PFSK-1 (cell line): ENCODE measurements around the gene ATP5F1D.

Experiments used
- FOXP2 ChIP-seq: optimal IDR thresholded peaks from 2 replicates; pipeline ENCODE3; 2011; ENCODE audit warnings: borderline replicate concordance, control low read depth, inconsistent platforms; ENCODE audit not compliant: insufficient read depth; ENCODE audit errors: extremely low read length, extremely low read depth
- POLR2AphosphoS5 ChIP-seq: IDR thresholded peaks from 2 replicates; pipeline ENCODE4 v1.6.1; 2012; ENCODE audit warnings: low read depth, mild to moderate bottlenecking, control low read depth, low read length, moderate library complexity
- SIN3A ChIP-seq: IDR thresholded peaks from 2 replicates; pipeline ENCODE4 v1.6.1; 2012; ENCODE audit warnings: mild to moderate bottlenecking, low read length, moderate library complexity, borderline replicate concordance; ENCODE audit not compliant: insufficient read depth
- TAF1 ChIP-seq: IDR thresholded peaks from 2 replicates; pipeline ENCODE4 v1.6.1; 2012; ENCODE audit warnings: low read length, control low read depth, borderline replicate concordance; ENCODE audit not compliant: insufficient read depth
- TF ChIP-seq, protein P1 (sequence below), 2 experiments: IDR thresholded peaks; 2 replicates each; pipeline versions ENCODE4 v1.6.1 to v1.8.0; 2011 to 2012; ENCODE audit warnings: low read depth in 2 of 2, low read length in 2 of 2, control low read depth in 1 of 2, inconsistent platforms in 1 of 2, mild to moderate bottlenecking in 1 of 2, moderate library complexity in 1 of 2; ENCODE audit not compliant: insufficient read depth in 1 of 2

The ATP5F1D gene

DNA sequence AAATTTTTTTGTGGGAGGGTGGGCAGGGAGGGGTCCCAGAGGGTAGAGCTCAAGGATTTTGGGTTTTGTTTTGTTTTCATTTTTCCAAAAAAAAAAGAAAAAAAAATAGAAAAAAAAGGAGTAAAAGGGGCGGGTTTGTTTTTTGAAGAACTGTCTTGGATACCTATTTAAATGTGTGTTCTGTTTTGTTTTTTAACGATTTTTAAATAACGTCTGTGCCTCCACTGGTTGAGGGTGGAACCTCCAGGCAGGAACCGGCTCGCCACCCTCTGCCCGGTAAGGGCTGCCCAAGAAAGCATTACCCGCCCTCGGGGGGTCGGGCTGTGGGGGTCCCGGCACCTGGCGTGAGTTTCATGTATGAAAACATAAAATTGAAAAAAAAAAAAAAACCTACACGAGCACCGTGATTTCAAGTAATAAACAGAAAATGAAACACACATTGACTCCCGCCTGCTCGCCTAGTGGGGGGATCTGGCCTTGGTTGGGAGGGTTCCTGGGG, 17.2 kb downstream of the ATP5F1D start:
- no peak for TF ChIP-seq FOXP2

DNA sequence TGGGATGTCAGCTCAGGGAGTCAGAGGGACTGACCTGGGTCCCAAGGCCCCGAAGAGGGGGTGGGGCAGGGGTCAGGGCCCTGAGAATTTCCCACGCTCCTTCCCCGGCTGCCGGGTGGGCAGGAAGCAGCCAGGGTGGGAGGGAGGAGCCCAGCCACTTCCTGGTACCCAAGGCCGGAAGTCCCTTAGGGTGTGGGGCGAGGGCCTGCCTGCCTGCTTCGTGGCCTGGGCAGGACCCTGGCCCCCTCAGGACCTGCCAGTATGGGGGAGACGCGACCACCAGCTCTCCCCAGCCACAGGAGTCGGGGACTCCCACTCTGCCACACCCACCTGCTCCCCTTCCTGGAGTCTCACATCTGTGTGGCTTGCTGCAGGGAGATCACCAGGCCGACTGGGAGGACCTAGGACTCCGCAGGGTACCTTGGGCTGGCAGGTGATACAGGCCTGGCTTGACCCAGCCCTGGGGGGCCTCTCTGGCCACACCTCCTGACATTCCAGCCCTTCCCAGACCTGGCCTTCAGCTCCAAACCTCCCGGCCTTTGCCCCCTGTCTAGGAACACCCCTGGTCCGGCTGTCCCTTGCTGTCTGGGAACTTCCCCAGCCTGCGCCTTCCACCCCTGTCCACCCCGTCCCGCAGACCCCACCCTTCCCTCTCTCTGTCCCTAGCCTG, 17.8 kb downstream of the ATP5F1D start:
- TF ChIP-seq SIN3A (0 out of 2 replicates have a peak, but pooled peaks have one; percentile 68), TAF1 (no peak), POLR2AphosphoS5 (peak; percentile 99), FOXP2 (no peak)
- TF ChIP-seq, protein P1, sequence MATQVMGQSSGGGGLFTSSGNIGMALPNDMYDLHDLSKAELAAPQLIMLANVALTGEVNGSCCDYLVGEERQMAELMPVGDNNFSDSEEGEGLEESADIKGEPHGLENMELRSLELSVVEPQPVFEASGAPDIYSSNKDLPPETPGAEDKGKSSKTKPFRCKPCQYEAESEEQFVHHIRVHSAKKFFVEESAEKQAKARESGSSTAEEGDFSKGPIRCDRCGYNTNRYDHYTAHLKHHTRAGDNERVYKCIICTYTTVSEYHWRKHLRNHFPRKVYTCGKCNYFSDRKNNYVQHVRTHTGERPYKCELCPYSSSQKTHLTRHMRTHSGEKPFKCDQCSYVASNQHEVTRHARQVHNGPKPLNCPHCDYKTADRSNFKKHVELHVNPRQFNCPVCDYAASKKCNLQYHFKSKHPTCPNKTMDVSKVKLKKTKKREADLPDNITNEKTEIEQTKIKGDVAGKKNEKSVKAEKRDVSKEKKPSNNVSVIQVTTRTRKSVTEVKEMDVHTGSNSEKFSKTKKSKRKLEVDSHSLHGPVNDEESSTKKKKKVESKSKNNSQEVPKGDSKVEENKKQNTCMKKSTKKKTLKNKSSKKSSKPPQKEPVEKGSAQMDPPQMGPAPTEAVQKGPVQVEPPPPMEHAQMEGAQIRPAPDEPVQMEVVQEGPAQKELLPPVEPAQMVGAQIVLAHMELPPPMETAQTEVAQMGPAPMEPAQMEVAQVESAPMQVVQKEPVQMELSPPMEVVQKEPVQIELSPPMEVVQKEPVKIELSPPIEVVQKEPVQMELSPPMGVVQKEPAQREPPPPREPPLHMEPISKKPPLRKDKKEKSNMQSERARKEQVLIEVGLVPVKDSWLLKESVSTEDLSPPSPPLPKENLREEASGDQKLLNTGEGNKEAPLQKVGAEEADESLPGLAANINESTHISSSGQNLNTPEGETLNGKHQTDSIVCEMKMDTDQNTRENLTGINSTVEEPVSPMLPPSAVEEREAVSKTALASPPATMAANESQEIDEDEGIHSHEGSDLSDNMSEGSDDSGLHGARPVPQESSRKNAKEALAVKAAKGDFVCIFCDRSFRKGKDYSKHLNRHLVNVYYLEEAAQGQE (IDR thresholded peaks at IDR 0.05; ENCODE audit: insufficient read depth in 1 of 2, low read depth in 2 of 2, low read length in 2 of 2) = 0 out of 4 replicates have a peak, but pooled peaks of 1 of the 2 experiments have one; percentile 26

DNA sequence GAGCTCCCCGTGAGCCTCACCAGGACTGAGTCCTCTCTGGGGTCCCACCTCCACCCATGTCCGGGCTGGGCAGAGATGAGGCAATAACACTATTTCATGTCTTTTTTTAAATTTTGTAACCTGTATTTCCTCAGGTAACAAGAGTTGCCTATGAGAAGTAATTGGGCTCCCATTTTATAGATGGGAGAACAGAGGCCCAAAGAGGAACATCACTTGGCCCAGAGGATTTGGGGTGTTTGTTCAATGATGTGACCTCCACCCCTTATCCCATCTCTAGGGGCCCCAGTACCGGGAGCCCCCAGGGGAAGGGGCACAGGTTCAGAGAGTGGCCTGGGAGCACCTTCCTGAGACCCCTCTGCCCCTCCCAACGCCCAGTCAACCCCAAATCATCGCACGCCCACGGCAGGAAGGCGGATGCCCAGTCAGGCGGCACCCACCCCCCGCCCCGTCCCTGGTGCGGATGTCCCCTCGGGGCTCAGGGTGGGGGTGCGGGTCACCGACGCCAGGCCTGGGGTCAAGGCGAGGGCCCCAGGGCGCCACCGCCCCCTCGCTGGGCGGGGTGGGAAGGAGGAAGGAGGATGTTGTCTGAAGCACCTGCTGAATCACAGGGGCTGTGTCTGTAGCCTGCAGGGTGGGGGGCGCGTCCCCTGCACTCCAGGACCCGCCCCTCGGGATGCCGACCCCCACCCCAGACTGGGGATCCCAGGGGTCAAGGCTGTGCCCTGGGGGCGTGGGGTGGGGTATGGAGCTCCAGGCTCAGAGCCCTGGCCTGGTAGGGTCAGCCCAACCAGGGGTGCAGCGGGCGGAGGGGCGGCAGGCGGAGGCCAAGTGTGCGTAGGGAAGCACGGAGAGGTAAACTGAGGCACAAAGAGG, 18.6 kb downstream of the ATP5F1D start:
- no peak for TF ChIP-seq POLR2AphosphoS5
- TF ChIP-seq FOXP2 = no peak

DNA sequence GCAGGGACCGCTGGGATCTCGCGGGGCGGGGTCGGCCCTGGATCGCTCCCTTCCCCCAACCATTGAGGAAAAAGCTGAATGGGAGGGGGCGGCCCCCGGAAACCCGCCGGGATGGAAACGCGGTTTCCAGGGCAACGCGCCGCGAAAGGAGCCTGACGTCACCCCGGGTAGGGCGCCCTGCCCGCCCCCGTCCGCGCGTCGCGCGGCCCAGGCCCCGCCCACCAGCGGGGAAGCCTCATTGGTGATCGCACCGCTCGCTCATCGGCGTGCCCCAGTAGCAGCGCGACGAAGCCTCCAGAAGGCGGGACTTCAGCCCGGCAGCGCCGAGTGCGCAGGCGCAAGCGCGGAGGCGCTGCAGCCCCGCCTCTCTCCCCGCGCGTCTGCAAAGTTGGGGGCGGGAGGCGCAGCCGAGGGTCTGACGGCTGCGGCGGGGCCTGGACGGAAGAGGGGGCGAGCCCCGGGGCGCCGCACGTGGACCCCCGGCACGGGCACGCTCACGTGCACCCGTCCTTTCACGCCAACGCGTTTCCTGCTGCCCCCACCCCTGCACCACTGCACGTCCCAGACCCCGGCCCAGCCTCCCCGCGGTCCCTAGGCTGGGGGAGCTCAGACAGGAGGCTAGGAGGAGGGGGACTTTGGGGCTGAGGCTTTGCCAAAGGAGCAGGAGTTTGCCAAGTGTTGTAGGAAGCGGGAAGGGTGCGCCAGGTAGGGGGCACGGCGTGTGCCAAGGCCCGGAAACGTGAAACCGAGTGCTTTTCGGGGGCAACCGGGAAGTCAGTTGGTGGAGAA, 19.4 kb downstream of the ATP5F1D start:
- TF ChIP-seq, protein P1 (IDR thresholded peaks at IDR 0.05; ENCODE audit: insufficient read depth in 1 of 2, low read depth in 2 of 2, low read length in 2 of 2) = 0 out of 4 replicates have a peak, but pooled peaks of 1 of the 2 experiments have one; percentile 15
- TF ChIP-seq TAF1 (peak; percentile 80), FOXP2 (no peak), POLR2AphosphoS5 (peak; percentile 57), SIN3A (peak; percentile 43; the same call in 1 of the 2 replicates)

DNA sequence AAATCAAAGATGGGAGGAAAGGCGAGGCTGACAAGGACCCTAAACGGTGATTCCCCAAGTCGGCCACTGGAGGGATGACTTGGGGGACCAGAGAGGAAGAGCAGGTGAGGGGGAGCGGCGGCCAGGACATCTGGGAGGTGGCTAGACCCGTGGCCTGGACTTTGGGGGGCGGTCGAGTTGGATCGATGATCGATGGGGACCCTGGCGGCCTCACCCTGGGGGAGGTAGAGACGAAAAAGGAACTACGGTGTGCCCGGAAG, 19.9 kb downstream of the ATP5F1D start:
- TF ChIP-seq POLR2AphosphoS5 (no peak; the same call in 1 of the 2 replicates), SIN3A (no peak), FOXP2 (no peak), TAF1 (no peak)
- TF ChIP-seq, protein P1 (IDR thresholded peaks at IDR 0.05; ENCODE audit: insufficient read depth in 1 of 2, low read depth in 2 of 2, low read length in 2 of 2) = no peak
